ENCODE measurements around the gene FAM234B. TPM values are rescaled to one million over a fixed set of nuclear protein-coding genes. Genes with fewer than 3 reads are reported as not detected.

FAM234B gene
- total and polyA plus RNA-seq, 2 of the 8 experiments (the other 6 are each of a cell fraction or from before 2014, with no cell fraction given): 12.5 to 29.1 TPM

DNA sequence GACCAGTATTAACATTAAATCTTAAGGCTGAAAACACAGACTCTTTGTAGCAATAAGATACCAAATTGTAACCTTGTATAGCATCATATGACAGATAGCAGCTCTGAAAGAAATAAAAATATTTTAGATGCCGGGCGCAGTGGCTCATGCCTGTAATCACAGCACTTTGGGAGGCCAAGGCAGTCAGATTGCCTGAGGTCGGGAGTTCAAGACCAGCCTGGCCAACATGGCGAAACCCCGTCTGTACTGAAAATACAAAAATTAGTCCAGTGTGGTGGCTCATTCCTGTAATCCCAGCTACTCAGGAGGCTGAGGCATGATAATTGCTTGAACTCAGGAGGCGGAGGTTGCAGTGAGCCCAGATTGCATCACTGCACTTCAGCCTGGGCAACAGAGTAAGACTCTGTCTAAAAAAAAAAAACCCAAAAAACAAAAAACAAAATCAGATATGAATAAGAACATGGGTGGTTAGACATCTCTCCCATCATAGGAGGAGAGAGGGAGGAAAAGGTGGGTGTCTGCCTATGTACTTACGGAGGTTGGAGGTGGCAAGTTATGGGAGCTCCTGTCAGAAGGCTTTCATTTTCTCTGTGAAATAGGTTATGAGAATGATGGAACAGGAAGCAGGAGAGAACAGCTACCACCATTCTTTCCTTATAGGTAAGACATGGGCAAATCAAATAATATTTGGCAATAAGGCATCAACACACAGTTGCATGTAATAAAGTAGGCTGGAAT is 36.5 kb upstream of the FAM234B start (continued):
- TF ChIP-seq CHD1 (IDR thresholded peaks at IDR 0.05; ENCODE audit: low read depth, low read length) (no peak), BRCA1 (IDR thresholded peaks at IDR 0.05; ENCODE audit: low read depth, low read length) (no peak), SIRT6 (IDR thresholded peaks at IDR 0.05; ENCODE audit: low read length) (no peak)
